Cortex of kidney (tissue), 1 donor: Measurements from ENCODE around the gene KIAA1671.

Source experiments
- DNase-seq: peaks from one replicate; lab custom pipeline; 2025; lab: John Stamatoyannopoulos, UW

The KIAA1671 gene

GRCh38 chr22:25094579-25094978, 142.1 kb downstream of the KIAA1671 start:
- no peak for DNase-seq

DNA sequence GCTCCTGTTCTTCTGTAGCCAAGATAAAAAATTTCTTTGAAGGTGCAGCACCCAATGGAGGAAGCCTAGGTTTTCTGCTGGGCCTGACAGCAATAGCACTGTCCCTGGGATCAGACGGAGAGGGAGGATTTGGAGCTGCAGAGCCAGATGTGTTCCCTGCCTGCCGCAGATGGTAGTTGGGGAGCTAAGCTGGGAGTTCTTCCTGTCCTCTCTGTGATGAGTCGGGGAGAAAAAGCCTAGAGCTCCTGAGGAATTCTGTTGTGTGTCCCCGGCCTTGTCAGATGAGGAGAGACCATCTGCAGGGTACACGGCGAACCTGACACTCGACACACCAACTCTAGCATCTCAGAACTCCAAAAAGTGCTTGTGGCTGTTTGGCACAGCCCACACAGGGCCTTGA, 143.4 kb downstream of the KIAA1671 start:
- DNase-seq, result no peak

DNA sequence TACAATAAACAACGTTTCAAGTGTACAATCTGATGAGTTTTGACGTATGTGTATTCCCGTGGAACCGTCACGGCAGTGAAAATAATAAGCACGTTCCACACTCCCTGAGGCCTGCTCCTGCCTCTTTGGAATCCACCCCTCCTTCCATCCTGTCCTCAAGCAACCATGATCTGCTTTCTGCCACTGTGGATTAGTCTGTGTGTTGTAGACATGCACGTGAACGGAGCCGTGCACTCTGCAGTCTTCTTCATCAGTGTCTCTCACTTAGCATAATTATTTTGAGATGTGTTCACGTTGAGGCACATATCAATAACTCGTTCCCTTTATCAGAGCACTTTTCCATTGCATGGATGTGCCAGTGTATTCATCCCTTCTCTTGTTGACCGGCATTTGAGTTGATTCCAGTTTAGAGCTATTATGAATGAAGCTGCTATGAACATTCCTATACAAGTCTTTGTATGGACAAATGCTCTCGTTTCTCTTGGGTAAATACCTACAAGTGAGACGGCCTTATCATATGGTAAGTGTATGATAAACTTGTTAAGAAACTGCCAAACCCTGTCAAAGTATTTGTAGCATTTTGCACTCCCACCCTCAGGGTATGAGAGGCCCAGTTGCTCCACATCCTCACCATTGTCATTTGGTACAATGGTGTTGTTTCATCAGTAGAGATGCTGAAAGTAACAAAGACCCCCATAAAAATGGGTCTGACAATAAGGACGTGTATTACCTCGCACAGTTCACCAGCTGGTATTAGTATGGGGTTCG, 144.3 kb downstream of the KIAA1671 start:
- DNase-seq, result no peak

DNA sequence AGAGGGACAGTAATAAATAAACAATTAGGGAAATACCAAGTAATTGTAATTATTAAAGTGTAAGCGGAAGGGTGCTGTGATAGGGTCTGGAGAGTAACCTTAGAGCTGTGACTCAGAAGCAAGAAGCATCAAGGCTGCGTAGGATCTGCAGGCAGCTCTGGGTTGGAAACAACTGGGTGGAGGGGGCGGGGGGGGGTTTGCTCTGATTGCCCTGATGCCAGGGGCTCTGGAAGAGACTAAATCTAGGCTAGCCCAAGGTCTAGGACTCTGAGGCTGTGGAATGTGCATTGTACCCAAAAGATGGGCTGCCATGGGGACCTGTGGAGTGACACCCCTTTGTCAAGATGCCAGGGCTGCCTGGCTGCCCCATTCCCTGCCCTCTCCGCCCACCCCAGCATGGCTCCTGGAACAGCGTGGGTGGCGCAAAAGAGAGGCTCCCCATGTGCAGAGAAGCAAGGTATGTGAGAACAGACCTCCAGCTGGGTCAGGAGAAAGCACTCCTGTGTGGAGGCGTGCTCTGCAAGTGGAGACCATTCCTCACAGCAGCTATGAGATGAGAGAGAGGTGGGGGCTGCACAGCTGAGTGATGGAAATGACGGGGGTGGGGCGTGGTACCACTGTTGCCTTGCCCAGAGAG, 146.0 kb downstream of the KIAA1671 start:
- DNase-seq, result no peak

DNA sequence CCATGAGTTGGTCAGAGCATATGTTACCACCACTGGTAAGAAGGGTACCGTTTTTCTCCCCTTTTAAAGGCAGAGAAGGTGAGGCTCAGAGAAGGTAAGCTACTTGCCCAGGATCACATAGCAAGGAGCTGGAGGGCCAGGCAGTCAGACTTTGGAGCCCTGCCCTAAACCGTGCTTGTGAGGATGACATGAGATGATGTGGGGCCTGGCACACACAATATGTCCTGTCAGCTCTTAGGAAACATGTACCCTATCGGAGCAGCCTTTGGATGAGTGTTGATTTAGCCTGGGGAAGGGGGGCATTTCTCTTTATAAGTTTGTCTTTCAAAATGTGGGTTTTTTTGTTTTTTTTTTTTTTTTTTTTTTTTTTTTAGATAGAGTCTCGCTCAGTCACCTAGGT, 146.7 kb downstream of the KIAA1671 start:
- DNase-seq, result no peak

DNA sequence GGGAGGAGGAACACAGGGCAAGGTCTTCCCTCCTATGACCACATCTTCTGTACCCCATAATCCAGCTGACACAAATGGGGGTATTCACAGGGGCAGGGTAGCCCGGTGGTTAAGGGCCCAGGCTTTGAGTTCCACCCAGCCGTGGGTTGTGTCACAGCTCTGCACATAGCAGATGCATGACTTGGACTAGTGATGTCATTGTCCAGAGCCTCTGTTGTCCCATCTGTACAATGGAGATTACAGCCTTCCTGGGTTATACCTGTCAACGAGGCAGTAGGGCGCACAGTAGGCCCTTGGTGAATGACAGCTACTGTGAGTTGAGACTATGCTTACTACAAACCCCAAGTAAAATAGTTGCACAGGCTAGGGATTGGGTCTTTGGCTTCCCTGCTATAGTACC, 147.9 kb downstream of the KIAA1671 start:
- no peak for DNase-seq

DNA sequence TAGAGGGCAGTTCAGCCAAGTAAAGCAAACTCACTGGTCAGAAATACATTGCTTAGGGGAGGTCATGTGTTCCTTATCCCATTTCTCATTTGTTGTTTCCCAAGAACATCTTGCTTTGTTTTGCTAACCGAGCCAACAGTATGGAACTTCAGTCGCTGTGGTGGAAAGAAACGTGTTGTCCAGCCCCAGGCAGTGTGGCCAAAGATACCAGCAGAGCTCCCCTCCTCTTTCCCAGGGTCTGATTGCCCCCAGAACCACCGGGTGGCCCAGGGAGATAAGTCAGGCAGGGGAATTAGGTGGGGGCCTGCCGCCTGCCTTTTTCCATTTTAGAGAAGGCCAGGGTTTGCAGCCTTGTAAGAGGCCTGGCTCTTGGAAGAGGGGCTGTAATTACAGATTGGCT, 148.4 kb downstream of the KIAA1671 start:
- DNase-seq, result no peak

GRCh38 chr22:25101501-25101900, 149.0 kb downstream of the KIAA1671 start:
- no peak for DNase-seq

DNA sequence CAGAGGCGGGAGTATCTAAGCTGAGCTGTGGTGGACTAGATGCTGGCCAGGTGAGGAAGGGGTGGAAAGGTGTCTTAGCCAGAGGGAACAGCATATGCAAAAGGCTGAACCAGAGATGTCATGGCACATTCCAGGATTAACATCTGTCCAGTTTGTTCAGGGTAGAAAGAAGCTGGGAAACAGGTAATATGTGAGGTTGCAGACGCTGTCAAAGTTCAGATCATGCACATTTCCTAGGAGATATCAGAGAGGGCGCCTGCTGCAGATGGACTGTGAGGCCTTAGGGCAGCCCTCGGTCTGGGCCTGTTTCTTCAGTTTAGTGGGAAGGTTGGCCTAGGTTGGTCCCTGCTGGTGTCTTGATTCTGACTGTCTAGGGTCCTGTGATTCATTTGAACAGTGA, 149.5 kb downstream of the KIAA1671 start:
- no peak for DNase-seq

- DNase-seq, result no peak
Observed at GRCh38 chr22:25102722-25103121, 150.2 kb downstream of the KIAA1671 start.

GRCh38 chr22:25104367-25104766, 151.9 kb downstream of the KIAA1671 start:
- DNase-seq, result no peak

DNA sequence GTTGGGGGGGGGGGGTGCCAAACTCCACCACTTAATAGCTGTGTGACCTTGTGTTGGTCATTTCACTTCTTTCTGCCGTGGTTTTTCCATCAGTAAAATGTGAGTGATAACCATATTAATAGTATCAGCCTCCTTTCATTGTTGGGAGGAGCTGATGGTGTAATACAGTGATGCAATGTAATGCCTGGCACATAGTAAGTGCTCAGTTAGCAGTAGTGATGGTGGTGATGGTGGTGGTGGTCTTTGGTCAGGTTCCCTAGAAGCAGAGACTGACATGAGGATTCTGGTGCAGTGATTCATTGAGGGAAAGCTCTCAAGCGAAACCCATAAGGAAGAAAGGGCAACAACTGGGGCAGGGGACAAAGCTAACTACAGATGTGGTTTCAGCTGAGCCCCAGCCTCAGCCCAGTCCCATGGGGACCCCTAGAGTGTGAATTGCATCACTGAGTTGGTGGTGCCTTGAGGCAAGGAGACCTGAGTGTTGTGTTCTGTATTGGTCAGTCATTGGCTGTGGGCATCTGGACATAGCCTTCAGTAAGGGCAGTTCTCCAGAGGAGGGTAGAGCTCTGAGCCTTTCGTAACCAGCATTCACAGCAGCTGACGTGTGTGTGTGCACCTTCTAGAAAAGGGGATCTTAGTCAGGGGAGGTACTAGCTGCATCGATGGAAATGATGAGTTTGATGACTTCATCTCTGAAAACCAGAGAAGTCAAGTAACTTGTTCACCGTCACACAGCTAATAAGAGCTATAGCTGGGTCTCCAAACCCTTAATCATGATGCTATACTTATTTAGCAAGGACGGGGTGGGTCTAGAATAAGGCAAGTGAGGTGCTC, 153.5 kb downstream of the KIAA1671 start:
- no peak for DNase-seq

DNA sequence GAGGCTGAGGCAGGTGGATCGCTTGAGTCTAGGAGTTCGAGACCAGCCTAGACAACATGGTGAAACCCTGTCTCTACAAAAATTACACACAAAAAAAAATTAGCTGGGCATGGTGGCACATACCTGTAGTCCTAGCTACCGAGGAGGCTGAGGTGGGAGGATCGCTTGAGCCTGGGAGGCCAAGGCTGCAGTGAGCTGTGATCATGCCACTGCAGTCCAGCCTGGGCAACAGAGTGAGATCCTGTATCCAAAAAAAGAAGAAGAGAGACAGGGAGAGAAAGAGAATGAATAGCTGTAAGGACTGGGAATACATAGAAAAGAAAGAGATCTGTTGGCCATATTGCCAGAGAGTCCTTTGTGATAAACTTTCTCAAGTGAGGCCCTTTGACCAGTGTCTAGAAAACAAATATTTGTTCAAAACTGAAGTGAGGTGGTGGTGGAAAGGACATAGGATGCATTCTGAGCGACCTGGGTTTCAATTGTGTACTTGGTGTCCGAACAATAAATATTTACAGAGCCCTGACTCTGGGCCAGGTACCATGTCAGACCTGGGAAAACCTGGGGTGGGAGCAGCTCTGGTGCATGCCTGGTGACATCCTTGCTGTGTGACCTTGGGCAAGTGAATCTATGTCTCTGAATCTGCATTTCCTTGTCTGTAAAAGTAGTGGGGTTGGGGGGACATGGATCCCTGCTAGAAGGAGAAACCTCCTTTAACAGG, 157.5 kb downstream of the KIAA1671 start:
- no peak for DNase-seq

DNA sequence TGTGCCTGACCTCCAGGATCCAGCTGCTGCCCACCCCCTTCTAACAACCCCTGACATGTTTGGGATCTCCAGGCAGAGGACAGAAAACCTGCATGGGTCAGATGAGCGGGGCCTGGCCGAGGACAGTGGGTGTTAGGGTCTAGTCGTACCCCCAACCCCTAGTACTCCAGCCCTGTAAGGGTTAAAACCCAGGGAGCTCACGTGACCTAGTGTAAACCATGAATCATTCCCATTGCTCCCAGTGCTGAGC, 158.0 kb downstream of the KIAA1671 start:
- DNase-seq, result no peak

GRCh38 chr22:25110846-25111578, 158.5 kb downstream of the KIAA1671 start:
- DNase-seq, result no peak

DNA sequence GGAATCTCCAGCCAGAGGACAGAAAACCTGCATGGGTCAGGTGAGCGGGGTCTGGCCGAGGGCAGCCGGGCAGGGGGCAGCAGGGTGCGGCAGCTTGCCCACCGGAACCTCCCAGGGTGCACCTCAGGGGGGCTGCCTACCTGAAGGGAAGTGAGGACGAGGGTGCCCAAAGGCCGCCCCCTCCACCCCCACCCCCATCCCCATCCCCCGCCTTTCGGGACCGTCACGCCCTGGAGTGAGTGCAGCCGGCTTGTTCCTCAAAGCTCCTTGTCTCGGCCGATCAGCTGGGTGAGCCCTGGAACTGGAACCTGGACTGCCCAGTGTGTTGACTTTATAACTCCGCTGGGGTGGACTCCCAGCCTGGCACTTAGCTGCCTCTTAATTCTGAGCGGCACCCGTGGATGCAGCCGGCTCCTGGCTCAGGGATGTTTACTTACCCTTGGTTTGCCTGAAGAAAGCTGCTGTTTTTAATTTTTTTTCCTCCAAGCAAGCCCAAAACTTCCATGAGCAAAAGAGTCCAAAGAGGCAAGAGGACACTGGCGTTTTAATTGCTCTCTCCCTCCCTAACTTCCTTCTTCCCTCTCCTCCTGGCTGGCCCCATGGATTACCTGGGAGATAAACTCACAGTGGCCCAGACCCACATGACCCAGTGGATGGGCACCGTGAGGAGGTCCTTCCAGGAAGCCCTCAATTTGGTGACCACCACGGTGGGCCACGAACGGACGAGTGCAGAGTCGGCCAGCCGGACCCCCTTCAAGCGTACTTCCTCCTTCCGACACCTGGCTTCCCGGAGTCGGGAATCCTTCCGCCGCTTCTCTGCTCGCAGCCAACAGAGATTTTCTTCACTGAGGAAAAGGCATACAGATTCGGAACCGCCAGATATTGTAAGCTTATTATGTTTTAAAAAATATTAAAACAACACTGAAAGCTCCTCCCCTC, 159.3 kb downstream of the KIAA1671 start:
- no peak for DNase-seq

DNA sequence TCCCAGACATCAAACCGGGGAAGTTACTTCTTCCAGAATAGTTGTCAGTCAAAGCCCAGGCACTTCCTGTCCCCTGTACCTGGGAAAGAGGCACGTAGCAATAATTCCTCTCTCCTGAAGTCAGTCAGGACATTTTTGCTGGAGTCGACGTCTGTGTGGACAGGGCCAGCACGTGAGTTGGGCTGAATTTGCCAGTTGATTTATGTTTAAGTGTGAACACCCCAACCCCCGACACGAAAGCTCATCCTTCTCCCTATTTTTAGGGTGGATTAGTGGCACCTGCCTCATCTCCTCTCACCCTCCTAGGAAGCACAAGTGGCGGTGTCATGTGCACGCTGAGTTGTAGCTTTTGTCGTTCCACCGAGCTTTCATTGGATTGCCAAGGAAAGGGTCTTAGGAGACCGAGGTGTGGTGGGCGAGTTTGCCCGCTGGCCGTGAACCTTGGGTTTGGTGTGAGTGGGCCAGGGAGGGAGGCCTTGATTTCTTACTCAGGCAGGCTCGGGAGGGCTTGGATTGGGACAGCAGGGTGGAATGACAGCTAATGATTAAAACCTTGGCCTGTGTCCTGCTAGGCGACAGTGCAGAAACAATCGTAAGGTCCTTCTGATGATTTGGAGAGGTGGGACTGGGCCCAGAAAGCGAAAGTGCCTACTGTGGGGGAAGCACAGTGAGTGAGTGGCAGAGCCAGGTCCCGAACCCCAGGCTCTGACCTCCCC, 160.2 kb downstream of the KIAA1671 start:
- no peak for DNase-seq

- no peak for DNase-seq
Observed at GRCh38 chr22:25113316-25113721, 160.8 kb downstream of the KIAA1671 start.

DNA sequence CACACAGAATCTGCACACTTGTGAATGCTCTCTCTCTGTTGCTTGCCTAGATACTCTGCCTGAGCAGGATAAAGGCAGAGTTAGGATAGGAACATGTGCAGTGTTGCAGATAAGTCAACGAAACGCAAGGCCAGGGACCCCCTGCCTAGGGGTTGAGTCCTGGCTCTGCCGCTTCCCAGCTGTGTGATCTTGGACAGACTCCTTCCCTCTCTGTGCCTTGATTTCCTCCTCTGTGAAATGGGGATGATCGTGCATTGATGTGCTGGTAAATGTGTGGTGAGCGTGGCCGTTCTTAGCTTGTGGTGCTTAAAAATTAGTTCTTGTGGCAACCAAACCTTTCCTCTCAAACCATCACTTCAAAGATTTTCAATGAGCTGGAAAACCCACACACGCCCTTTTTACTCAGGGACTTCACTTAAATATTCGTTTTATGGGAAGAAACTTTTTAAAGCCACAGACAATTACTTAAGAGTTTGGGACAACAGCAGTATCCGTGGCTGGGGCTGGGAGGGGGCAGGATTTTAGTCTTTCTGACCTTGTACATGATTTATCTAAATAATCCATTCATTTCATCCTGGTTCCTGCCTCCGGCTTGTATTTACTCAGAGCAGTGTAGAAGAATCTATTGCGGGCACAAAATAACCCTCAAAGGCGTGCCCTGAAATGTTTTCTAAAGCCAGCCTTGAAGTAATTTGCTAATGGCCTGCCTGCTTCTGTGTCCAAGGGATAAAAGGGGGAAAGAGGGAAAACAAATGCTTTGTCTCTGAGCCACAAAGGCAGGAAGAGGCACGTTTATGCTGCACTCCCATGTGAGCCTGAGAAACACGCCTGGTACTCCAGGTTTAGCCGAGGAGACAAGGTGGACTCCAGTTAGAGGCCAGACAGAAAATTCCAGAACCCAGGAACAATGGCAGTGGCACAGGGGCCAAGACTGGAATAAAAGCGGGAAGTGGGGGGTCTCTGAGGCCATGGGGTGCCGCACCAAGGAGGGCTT, 162.2 kb downstream of the KIAA1671 start:
- DNase-seq, result no peak
